ENCODE data around the gene CYP4F8.
A peak's percentile ranks its signal among the peaks of the same experiment; 100 is the strongest.

DNA sequence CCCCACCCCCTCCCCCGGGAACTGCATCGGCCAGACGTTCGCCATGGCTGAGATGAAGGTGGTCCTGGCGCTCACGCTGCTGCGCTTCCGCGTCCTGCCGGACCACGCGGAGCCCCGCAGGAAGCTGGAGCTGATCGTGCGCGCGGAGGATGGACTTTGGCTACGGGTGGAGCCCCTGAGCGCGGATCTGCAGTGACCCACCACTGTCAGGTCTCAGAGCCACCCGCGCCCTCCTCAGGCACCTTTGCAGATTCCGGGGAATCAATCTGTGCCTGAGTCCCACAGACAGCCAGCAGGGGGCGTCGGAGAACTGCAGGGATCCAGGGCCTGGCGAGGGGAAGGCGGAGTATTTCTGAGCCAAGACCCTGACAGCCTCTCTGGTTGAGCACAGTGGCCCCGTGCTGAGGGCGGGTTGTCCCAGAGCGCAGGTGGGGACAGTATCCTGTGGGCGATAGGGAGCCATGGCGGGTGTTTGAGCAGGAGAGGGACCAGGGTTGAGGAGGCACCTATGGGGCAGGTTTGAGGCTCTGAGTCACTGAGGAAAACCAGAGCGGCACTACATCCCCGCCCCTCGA lies 30.4 kb upstream of the CYP4F8 start:
- TF ChIP-seq, protein P1, sequence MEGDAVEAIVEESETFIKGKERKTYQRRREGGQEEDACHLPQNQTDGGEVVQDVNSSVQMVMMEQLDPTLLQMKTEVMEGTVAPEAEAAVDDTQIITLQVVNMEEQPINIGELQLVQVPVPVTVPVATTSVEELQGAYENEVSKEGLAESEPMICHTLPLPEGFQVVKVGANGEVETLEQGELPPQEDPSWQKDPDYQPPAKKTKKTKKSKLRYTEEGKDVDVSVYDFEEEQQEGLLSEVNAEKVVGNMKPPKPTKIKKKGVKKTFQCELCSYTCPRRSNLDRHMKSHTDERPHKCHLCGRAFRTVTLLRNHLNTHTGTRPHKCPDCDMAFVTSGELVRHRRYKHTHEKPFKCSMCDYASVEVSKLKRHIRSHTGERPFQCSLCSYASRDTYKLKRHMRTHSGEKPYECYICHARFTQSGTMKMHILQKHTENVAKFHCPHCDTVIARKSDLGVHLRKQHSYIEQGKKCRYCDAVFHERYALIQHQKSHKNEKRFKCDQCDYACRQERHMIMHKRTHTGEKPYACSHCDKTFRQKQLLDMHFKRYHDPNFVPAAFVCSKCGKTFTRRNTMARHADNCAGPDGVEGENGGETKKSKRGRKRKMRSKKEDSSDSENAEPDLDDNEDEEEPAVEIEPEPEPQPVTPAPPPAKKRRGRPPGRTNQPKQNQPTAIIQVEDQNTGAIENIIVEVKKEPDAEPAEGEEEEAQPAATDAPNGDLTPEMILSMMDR (IDR thresholded peaks at IDR 0.05) = peak; percentile 84
- TF ChIP-seq NR2C2 (CRISPR knock-in tag; IDR thresholded peaks at IDR 0.05) (no peak), SP1 (CRISPR knock-in tag; conservative IDR thresholded peaks at IDR 0.05) (no peak)

Data from WTC11 (cell line).